Thymus (tissue), 11 donors: ENCODE data around the gene TMED9. TPM values are rescaled to one million over a fixed set of nuclear protein-coding genes. Genes with fewer than 3 reads are reported as not detected.
"Not testable (repeated sequence)": the region's sequence is repeated elsewhere in the genome, so short reads cannot be mapped to it uniquely, and the experiment has no call there.

ENCODE experiments used
- DNase-seq, 9 donors: peaks; one replicate each; pipeline ENCODE4 v3.0.0-alpha.2; 2013; ENCODE audit warnings: low spot score in 9 of 9, low read depth in 6 of 9, missing footprints in 1 of 9
- H3K27ac ChIP-seq, 2 donors: one replicate each; pipeline ENCODE4 v1.5.1; 2013; ENCODE audit warnings: control low read depth in 1 of 2, low read depth in 1 of 2, low read length in 1 of 2, mild to moderate bottlenecking in 1 of 2, moderate library complexity in 1 of 2
- H3K27me3 ChIP-seq, 2 donors: one replicate each; pipeline ENCODE4 v1.5.1; 2013; ENCODE audit warnings: low read length in 1 of 2; ENCODE audit not compliant: control insufficient read depth in 2 of 2, insufficient read depth in 1 of 2
- H3K36me3 ChIP-seq, 2 donors: one replicate each; pipeline ENCODE4 v1.5.1; 2013; ENCODE audit warnings: low read length in 1 of 2, mild to moderate bottlenecking in 1 of 2, moderate library complexity in 1 of 2; ENCODE audit not compliant: control insufficient read depth in 2 of 2, insufficient read depth in 2 of 2
- H3K4me1 ChIP-seq, 2 donors: one replicate each; pipeline ENCODE4 v1.5.1; 2013; ENCODE audit warnings: low read length in 2 of 2; ENCODE audit not compliant: control insufficient read depth in 2 of 2, insufficient read depth in 2 of 2
- H3K4me3 ChIP-seq, 2 donors: one replicate each; pipeline ENCODE4 v1.5.1; 2013; ENCODE audit warnings: low read length in 2 of 2, control low read depth in 1 of 2, mild to moderate bottlenecking in 1 of 2
- H3K9me3 ChIP-seq, 2 donors: one replicate each; pipeline ENCODE4 v1.5.1; 2013; ENCODE audit warnings: low read length in 1 of 2, mild to moderate bottlenecking in 1 of 2; ENCODE audit not compliant: control insufficient read depth in 2 of 2, insufficient read depth in 1 of 2
- WGBS: extraction: QIAGEN DNeasy Blood & Tissue Kit; methylation state at CpG from one replicate; pipeline ENCODE4 v1.1.7; 2013; 5-methylcytosine and 5-hydroxymethylcytosine counted together
- polyA plus RNA-seq: library from polyadenylated mRNA; stranded (reverse); fragments of 200-250 nt; gene quantifications from one replicate; pipeline ENCODE4 v1.2.3, GENCODE V29; 2013
- total RNA-seq: library from RNA; stranded (reverse); fragments of 120-200 nt; gene quantifications from one replicate; pipeline ENCODE4 v1.2.4, GENCODE V29; 2013
- donor health status: healthy.

TMED9 gene
- total and polyA plus RNA-seq, 2 donors = 37.9 to 104 TPM

DNA sequence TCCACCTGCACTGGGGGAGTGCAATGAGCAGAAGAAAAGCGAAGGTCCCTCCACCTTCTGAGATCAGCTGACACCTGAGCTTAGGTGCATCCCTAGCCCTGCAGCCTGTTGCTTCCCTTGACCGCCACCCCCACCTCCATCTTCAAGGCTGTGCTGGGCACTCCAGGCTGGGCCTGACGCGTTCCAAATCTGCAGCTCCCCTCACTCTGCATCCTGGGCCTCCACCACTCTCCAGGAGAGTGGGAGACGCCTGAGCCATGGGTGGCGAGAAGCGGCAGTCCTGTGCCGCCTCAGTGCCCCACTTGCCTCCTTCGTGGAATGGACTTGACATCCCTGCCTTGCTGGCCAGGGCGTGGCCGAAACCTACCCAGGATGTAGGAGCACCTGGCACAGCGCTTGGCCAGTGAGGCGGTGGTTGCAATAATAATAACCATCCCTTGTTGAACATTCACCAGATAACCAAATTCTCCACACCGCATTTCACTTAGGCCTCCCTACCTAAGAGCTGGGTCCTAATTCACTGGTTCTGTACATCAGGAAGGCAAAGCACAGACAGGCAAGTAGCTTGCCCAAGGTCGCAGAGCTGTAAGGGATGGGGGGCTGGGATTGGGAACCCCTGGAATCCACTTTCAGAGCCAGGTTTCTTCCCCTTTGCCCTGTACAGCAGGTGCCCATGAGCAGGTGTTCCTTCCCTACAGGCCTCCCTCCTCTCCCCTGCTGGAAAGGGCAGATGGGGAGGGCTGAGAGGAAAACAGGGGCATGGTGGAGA lies 19.6 kb downstream of the TMED9 start:
- Histone ChIP-seq H3K4me1 (no peaks in the 10 kb centered on the region), H3K36me3 (peaks cover 8 to 22% of the 10 kb centered on the region in 2 donors), H3K27me3 (no peaks in the 10 kb centered on the region), H3K27ac (no peak overlapping the region), H3K4me3 (no peak overlapping the region), H3K9me3 (peaks cover 0 to 1% of the 10 kb centered on the region in 2 donors)
- no peak for DNase-seq
- WGBS = 98% methylated on average over 15 of the region's 15 CpGs

DNA sequence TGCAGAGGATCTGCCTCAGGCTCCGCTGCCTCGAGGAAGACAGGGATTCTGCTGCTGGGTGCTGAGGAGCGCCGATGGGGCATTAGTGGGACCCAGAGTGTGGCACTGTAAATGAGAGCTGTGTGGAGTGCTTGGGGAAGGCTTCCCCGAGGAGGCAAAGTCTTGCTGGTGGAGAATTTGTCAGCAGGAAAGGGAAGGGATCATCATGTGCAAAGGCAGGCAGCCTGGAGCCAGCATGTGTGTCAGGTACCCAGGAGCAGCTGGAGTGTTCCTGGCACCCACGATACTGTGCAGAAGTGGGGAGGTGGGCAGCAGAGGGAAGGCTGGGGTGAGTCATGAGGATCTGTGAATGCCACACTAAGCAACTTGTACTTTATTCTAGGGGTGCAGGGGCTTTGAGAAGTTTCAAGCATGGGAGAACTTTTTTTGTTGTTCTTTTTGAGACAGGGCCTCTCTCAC lies 20.2 kb downstream of the TMED9 start:
- no peaks in the 10 kb centered on the region for H3K4me1 ChIP-seq
- 92% methylated on average over 6 of the region's 6 CpGs for WGBS
- no peak overlapping the region for H3K27ac ChIP-seq
- peaks cover 0 to 1% of the 10 kb centered on the region in 2 donors for H3K9me3 ChIP-seq
- peaks cover 8 to 22% of the 10 kb centered on the region in 2 donors for H3K36me3 ChIP-seq
- no peak overlapping the region for H3K4me3 ChIP-seq
- no peak for DNase-seq
- H3K27me3 ChIP-seq = no peaks in the 10 kb centered on the region

- no peak overlapping the region for H3K4me3 ChIP-seq
- WGBS = 97% methylated on average over 2 of the region's 2 CpGs
- no peaks in the 10 kb centered on the region for H3K27me3 ChIP-seq
- no peak overlapping the region for H3K27ac ChIP-seq
- H3K4me1 ChIP-seq = no peaks in the 10 kb centered on the region
- H3K9me3 ChIP-seq = no peaks in the 10 kb centered on the region
- peaks cover 13 to 30% of the 10 kb centered on the region in 2 donors for H3K36me3 ChIP-seq
- no peak for DNase-seq
Observed at GRCh38 chr5:177620560-177620959, 28.6 kb downstream of the TMED9 start.

- H3K4me1 ChIP-seq, H3K4me3 ChIP-seq, H3K27ac ChIP-seq, DNase-seq, H3K9me3 ChIP-seq, H3K27me3 ChIP-seq: not testable (repeated sequence)
- H3K36me3 ChIP-seq = peaks cover 6 to 22% of the 10 kb centered on the region in 2 donors
- 97% methylated on average over 10 of the region's 10 CpGs for WGBS
Observed at GRCh38 chr5:177624172-177624571, 32.2 kb downstream of the TMED9 start.

GRCh38 chr5:177630186-177630585 lies 38.2 kb downstream of the TMED9 start:
- H3K27ac ChIP-seq, H3K27me3 ChIP-seq, H3K4me3 ChIP-seq, H3K36me3 ChIP-seq, H3K4me1 ChIP-seq, DNase-seq, H3K9me3 ChIP-seq: not testable (repeated sequence)

DNA sequence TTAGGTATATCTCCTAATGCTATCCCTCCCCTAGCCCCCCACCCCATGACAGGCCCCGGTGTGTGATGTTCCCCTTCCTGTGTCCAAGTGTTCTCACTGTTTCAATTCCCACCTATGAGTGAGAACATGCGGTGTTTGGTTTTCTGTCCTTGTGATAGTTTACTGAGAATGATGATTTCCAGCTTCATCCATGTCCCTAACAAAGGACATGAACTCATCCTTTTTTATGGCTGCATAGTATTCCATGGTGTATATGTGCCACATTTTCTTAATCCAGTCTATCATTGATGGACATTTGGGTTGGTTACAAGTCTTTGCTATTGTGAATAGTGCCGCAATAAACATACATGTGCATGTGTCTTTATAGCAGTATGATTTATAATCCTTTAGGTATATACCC lies 42.9 kb downstream of the TMED9 start:
- not testable (repeated sequence) for H3K27ac ChIP-seq, H3K4me3 ChIP-seq, H3K9me3 ChIP-seq, DNase-seq, H3K4me1 ChIP-seq, H3K27me3 ChIP-seq, H3K36me3 ChIP-seq
- WGBS = 98% methylated on average over 3 of the region's 3 CpGs

DNA sequence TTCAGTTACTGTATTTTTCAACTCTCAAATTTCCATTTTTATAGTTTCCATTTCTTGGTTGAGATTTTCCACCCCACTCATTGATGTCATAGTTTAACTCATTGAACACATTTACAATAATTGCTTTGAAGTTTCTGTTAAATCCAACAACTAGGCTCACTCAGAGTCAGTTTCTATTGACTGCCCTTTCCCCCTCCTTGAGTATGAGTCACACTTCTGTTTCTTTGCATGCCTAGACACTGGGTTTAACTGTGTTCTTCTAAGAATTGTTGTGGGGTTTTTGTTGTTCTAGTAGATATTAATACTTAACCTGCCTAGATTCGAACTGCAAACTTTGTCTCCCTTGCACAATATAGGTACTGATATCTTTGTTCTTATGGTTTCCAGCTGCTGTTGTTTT lies 53.5 kb downstream of the TMED9 start:
- not testable (repeated sequence) for H3K4me3 ChIP-seq, DNase-seq, H3K27me3 ChIP-seq, H3K4me1 ChIP-seq, H3K36me3 ChIP-seq, H3K9me3 ChIP-seq, H3K27ac ChIP-seq
- no CpG with 5 or more reads among the region's 1 CpG for WGBS

Other genes with a start within 250 kb of the TMED9 start
- 117 TPM for gene LMAN2, start 240.5 kb upstream of the TMED9 start, total RNA-seq
- gene LMAN2, start 240.5 kb upstream of the TMED9 start, polyA plus RNA-seq = 95.3 TPM
- 49.5 TPM for gene RGS14, start 234.3 kb upstream of the TMED9 start, total RNA-seq
- 52.7 TPM for gene RGS14, start 234.3 kb upstream of the TMED9 start, polyA plus RNA-seq
- gene SLC34A1, start 207.8 kb upstream of the TMED9 start, total RNA-seq = 0.05 TPM
- gene SLC34A1, start 207.8 kb upstream of the TMED9 start, polyA plus RNA-seq = 0.02 TPM
- gene PFN3, start 191.5 kb upstream of the TMED9 start, total RNA-seq = not detected
- not detected for gene PFN3, start 191.5 kb upstream of the TMED9 start, polyA plus RNA-seq
- gene F12, start 182.6 kb upstream of the TMED9 start, total RNA-seq = 0.19 TPM
- gene F12, start 182.6 kb upstream of the TMED9 start, polyA plus RNA-seq = 1.2 TPM
- gene GRK6, start 165.5 kb upstream of the TMED9 start, total RNA-seq = 57.4 TPM
- 36.3 TPM for gene GRK6, start 165.5 kb upstream of the TMED9 start, polyA plus RNA-seq
- 3.6 TPM for gene PRR7, start 145.4 kb upstream of the TMED9 start, total RNA-seq
- gene PRR7, start 145.4 kb upstream of the TMED9 start, polyA plus RNA-seq = 1.6 TPM
- 32.3 TPM for gene DBN1, start 118.6 kb upstream of the TMED9 start, total RNA-seq
- 34.3 TPM for gene DBN1, start 118.6 kb upstream of the TMED9 start, polyA plus RNA-seq
- 10.8 TPM for gene PDLIM7, start 94.6 kb upstream of the TMED9 start, total RNA-seq
- gene PDLIM7, start 94.6 kb upstream of the TMED9 start, polyA plus RNA-seq = 61.9 TPM
- 3.3 TPM for gene DOK3, start 82.4 kb upstream of the TMED9 start, total RNA-seq
- 13.4 TPM for gene DOK3, start 82.4 kb upstream of the TMED9 start, polyA plus RNA-seq
- 78.0 TPM for gene DDX41, start 75.2 kb upstream of the TMED9 start, total RNA-seq
- gene DDX41, start 75.2 kb upstream of the TMED9 start, polyA plus RNA-seq = 71.3 TPM
- 41.7 TPM for gene FAM193B, start 37.6 kb upstream of the TMED9 start, total RNA-seq
- 527 TPM for gene FAM193B, start 37.6 kb upstream of the TMED9 start, polyA plus RNA-seq
- gene B4GALT7, start 7.9 kb downstream of the TMED9 start, total RNA-seq = 14.1 TPM
- 29.1 TPM for gene B4GALT7, start 7.9 kb downstream of the TMED9 start, polyA plus RNA-seq
- gene FAM153A, start 190.7 kb downstream of the TMED9 start, total RNA-seq = 0.19 TPM
- gene FAM153A, start 190.7 kb downstream of the TMED9 start, polyA plus RNA-seq = 32.7 TPM